HCT116 (cell line): ENCODE data around the gene DISP2.

Experiments
- CTCF ChIP-seq, 3 experiments: fragments of 200-600 bp in 1 of 3; sonication (generic) in 1 of 3; IDR thresholded peaks in 2 of 3; conservative IDR thresholded peaks in 1 of 3; 2 replicates each; pipeline ENCODE4 v1.5.1; 2012 to 2017; ENCODE audit warnings: low read depth in 2 of 3, low read length in 2 of 3, antibody characterized with exemption in 1 of 3, borderline replicate concordance in 1 of 3, control low read depth in 1 of 3, mild to moderate bottlenecking in 1 of 3, mixed read lengths in 1 of 3, mixed run types in 1 of 3, moderate library complexity in 1 of 3; ENCODE audit not compliant: insufficient read depth in 1 of 3
- EZH2 ChIP-seq: fragments of 200-600 bp; sonication (generic); IDR thresholded peaks from 2 replicates; pipeline ENCODE4 v1.6.1; 2017; ENCODE audit warnings: antibody characterized with exemption, mixed run types
- FOSL1 ChIP-seq: IDR thresholded peaks from 2 replicates; pipeline ENCODE4 v1.6.1; 2012; ENCODE audit warnings: low read depth
- MAX ChIP-seq: IDR thresholded peaks from 2 replicates; pipeline ENCODE4 v1.6.1; 2012
- POLR2A ChIP-seq: IDR thresholded peaks from 2 replicates; pipeline ENCODE4 v1.7.0; 2011; ENCODE audit warnings: borderline replicate concordance; ENCODE audit not compliant: insufficient read depth, insufficient read length; ENCODE audit errors: extremely low read depth
- REST ChIP-seq: IDR thresholded peaks from 2 replicates; pipeline ENCODE4 v1.6.1; 2012; ENCODE audit warnings: low read depth
- SIN3A ChIP-seq: IDR thresholded peaks from 2 replicates; pipeline ENCODE4 v1.6.1; 2012; ENCODE audit warnings: low read depth
- YY1 ChIP-seq: IDR thresholded peaks from 2 replicates; pipeline ENCODE4 v1.6.1; 2011; ENCODE audit warnings: low read length, low read depth, moderate library complexity, mild to moderate bottlenecking; ENCODE audit not compliant: insufficient replicate concordance; ENCODE audit errors: extremely low read depth
- ZBTB33 ChIP-seq: IDR thresholded peaks from 2 replicates; pipeline ENCODE4 v1.6.1; 2011; ENCODE audit warnings: mild to moderate bottlenecking, low read length, moderate library complexity; ENCODE audit not compliant: insufficient replicate concordance; ENCODE audit errors: extremely low read depth
- ZFX ChIP-seq: fragments of 450-650 bp; IDR thresholded peaks from 2 replicates; pipeline ENCODE4 v1.6.1; 2017
- ZNF274 ChIP-seq: fragments of 200-500 bp; sonication (Bioruptor generic); IDR thresholded peaks from 2 replicates; pipeline ENCODE4 v1.6.1; 2014; ENCODE audit warnings: mild to moderate bottlenecking, low read depth, low read length, inconsistent platforms

- TF ChIP-seq MAX (no peak), ZFX (no peak), ZNF274 (no peak), POLR2A (no peak), EZH2 (no peak), SIN3A (no peak), FOSL1 (no peak), ZBTB33 (no peak), CTCF (IDR thresholded peaks at IDR 0.05 in 2 of 3, conservative IDR thresholded peaks at IDR 0.05 in 1 of 3; ENCODE audit: borderline replicate concordance in 1 of 3, insufficient read depth in 1 of 3, low read depth in 2 of 3, low read length in 2 of 3) (no peak), YY1 (no peak), REST (no peak)
Observed at GRCh38 chr15:40398413-40398873, 40.4 kb downstream of the DISP2 start.
